Hepatocyte (in vitro differentiated cells): ENCODE measurements around the gene OCIAD1. TPM values are rescaled to one million over a fixed set of nuclear protein-coding genes. Genes with fewer than 3 reads are reported as not detected.
"Not testable (repeated sequence)": the region's sequence is repeated elsewhere in the genome, so short reads cannot be mapped to it uniquely, and the experiment has no call there.

Experiments used
- DNase-seq: peaks from one replicate; pipeline ENCODE4 v3.0.0-alpha.2; 2016; ENCODE audit warnings: low spot score
- H2AFZ ChIP-seq: fragments of 200-600 bp; sonication (generic); 2 replicates; pipeline ENCODE4 v1.6.0; 2016; ENCODE audit warnings: antibody characterized with exemption, mild to moderate bottlenecking
- H3K27ac ChIP-seq: fragments of 200-600 bp; sonication (generic); 2 replicates; pipeline ENCODE4 v1.5.1; 2016; ENCODE audit warnings: mild to moderate bottlenecking
- H3K27me3 ChIP-seq: fragments of 200-600 bp; sonication (generic); 2 replicates; pipeline ENCODE4 v1.6.1; 2016
- H3K36me3 ChIP-seq: fragments of 200-600 bp; sonication (generic); replicated peaks from 2 replicates; pipeline ENCODE4 v1.5.1; 2016; ENCODE audit warnings: low read depth; ENCODE audit not compliant: insufficient read depth
- H3K4me1 ChIP-seq: fragments of 200-600 bp; sonication (generic); 2 replicates; pipeline ENCODE4 v1.5.1; 2016; ENCODE audit warnings: mild to moderate bottlenecking, moderate library complexity; ENCODE audit not compliant: insufficient read depth
- H3K4me2 ChIP-seq: fragments of 200-600 bp; sonication (generic); 2 replicates; pipeline ENCODE4 v1.6.0; 2016
- H3K4me3 ChIP-seq: fragments of 200-600 bp; sonication (generic); 2 replicates; pipeline ENCODE4 v1.5.1; 2016; ENCODE audit warnings: mild to moderate bottlenecking
- H3K79me2 ChIP-seq: fragments of 200-600 bp; sonication (generic); 2 replicates; pipeline ENCODE4 v1.6.0; 2017; ENCODE audit warnings: mild to moderate bottlenecking
- H3K9me2 ChIP-seq: fragments of 200-600 bp; sonication (generic); replicated peaks from 2 replicates; pipeline ENCODE4 v1.6.0; 2017; ENCODE audit warnings: mild to moderate bottlenecking; ENCODE audit not compliant: insufficient read depth
- H3K9me3 ChIP-seq: fragments of 200-600 bp; sonication (generic); 2 replicates; pipeline ENCODE4 v1.5.1; 2016; ENCODE audit warnings: low read depth, mild to moderate bottlenecking
- H4K20me1 ChIP-seq: fragments of 200-600 bp; sonication (generic); 2 replicates; pipeline ENCODE4 v1.6.0; 2016; ENCODE audit warnings: mild to moderate bottlenecking; ENCODE audit not compliant: insufficient read depth, poor library complexity, severe bottlenecking
- EZH2 ChIP-seq: fragments of 200-600 bp; sonication (generic); IDR thresholded peaks from 2 replicates; pipeline ENCODE4 v1.6.1; 2016; ENCODE audit warnings: antibody characterized with exemption, mild to moderate bottlenecking, borderline replicate concordance
- EZH2phosphoT487 ChIP-seq: fragments of 200-600 bp; sonication (generic); IDR thresholded peaks from one replicate; pipeline ENCODE4 v1.6.1; 2018; ENCODE audit warnings: antibody characterized with exemption, mild to moderate bottlenecking, low read depth, moderate library complexity; ENCODE audit not compliant: unreplicated experiment, severe bottlenecking
- WGBS: methylation state at CpG from one replicate; pipeline ENCODE4 v1.1.6; 2016; ENCODE audit warnings: low lambda C conversion rate; ENCODE audit errors: missing lambda C conversion rate; 5-methylcytosine and 5-hydroxymethylcytosine counted together
- polyA plus RNA-seq: library from polyadenylated mRNA; unstranded; fragments of >200 nt; fragmentation: Nextera tagmentation; extraction: Ambion mirVana; gene quantifications from 2 replicates; pipeline ENCODE4 v1.2.1, GENCODE V29; 2016
- total RNA-seq: library from RNA; depleted of rRNA; stranded (reverse); fragments of >200 nt; gene quantifications from 2 replicates; pipeline ENCODE4 v1.2.3, GENCODE V29; 2014
- TF ChIP-seq, protein P1 (sequence below): fragments of 200-600 bp; sonication (generic); IDR thresholded peaks from 2 replicates; pipeline ENCODE4 v1.5.1; 2016; ENCODE audit warnings: antibody characterized with exemption, mild to moderate bottlenecking; ENCODE audit not compliant: poor library complexity

The OCIAD1 gene
- total and polyA plus RNA-seq, 2 experiments from 2014 or later: 201 to 233 TPM

DNA sequence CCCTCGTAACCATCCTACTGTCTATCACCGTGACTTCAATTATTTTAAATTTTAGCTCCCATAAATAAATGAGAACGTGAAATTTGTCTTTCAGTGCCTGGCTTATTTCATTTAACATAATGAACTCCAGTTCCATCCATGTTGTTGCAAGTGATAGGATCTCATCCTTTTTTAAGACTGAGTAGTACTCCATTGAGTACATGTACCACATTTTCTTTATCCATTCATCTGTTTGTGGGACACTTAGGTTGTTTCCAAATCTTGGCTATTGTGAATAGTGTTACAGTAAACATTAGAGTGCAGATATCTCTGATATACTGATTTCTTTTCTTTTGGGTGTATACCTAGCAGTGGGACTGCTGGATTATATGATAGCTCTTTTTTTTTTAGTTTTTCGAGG, 32.8 kb downstream of the OCIAD1 start:
- Histone ChIP-seq H4K20me1 (no peaks in the 10 kb centered on the region), H3K9me3 (no peaks in the 10 kb centered on the region), H3K4me1 (no peaks in the 10 kb centered on the region), H3K79me2 (no peaks in the 10 kb centered on the region), H2AFZ (no peak overlapping the region), H3K9me2 (no peaks in the 10 kb centered on the region), H3K4me3 (no peak overlapping the region), H3K27me3 (no peaks in the 10 kb centered on the region), H3K36me3 (no peaks in the 10 kb centered on the region), H3K4me2 (no peak overlapping the region), H3K27ac (no peak overlapping the region)
- TF ChIP-seq, protein P1, sequence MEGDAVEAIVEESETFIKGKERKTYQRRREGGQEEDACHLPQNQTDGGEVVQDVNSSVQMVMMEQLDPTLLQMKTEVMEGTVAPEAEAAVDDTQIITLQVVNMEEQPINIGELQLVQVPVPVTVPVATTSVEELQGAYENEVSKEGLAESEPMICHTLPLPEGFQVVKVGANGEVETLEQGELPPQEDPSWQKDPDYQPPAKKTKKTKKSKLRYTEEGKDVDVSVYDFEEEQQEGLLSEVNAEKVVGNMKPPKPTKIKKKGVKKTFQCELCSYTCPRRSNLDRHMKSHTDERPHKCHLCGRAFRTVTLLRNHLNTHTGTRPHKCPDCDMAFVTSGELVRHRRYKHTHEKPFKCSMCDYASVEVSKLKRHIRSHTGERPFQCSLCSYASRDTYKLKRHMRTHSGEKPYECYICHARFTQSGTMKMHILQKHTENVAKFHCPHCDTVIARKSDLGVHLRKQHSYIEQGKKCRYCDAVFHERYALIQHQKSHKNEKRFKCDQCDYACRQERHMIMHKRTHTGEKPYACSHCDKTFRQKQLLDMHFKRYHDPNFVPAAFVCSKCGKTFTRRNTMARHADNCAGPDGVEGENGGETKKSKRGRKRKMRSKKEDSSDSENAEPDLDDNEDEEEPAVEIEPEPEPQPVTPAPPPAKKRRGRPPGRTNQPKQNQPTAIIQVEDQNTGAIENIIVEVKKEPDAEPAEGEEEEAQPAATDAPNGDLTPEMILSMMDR: no peak
- DNase-seq: no peak
- WGBS: 97% methylated on average over 4 of the region's 4 CpGs

DNA sequence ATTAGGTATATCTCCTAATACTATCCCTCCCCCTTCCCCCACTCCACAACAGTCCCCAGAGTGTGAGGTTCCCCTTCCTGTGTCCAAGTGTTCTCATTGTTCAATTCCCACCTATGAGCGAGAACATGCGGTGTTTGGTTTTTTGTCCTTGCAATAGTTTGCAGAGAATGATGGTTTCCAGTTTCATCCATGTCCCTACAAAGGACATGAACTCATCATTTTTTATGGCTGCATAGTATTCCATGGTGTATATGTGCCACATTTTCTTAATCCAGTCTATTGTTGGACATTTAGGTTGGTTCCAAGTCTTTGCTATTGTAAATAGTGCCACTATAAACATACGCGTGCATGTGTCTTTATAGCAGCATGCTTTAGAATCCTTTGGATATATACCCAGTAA, 33.8 kb downstream of the OCIAD1 start:
- not testable (repeated sequence) for H3K4me2 ChIP-seq, H3K9me2 ChIP-seq, H3K9me3 ChIP-seq, H2AFZ ChIP-seq, H3K27me3 ChIP-seq, H4K20me1 ChIP-seq, H3K4me1 ChIP-seq, DNase-seq, H3K79me2 ChIP-seq, H3K36me3 ChIP-seq, H3K27ac ChIP-seq, H3K4me3 ChIP-seq
- WGBS: 98% methylated on average over 4 of the region's 4 CpGs

DNA sequence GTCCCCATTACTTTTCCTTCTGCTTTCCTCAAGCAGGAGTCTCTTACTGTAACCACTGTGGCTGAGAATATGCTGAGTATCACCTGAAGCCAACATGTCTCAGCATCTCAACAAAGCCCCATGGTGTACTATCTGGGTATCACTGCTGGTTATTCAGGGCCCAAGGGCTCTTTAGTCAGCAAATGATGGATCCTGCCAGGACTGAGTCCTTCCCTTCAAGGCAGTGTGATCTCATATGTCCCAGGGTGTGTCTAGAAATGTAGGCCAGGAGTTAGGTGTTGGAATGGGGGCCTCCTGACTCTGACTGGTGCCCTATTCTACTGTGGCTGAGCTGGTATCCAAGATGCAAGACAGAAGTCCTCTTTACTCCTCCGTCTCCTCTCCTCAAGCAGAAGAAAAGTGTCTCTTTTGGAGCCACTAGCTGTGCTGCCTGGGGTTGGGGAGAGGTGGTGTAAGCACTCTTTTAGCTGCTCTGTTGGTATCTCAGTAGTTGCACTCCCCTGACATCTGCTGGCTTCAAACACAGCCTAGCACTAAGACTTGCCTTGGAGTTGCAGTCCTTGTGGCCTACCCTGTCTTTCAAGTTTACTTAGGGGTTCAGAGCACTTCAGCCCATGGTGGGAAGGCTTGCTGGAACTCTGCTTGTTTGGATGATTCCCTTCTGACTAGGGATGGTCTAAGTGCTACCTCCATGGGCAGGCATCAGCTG, 47.1 kb downstream of the OCIAD1 start:
- Histone ChIP-seq H3K36me3 (no peaks in the 10 kb centered on the region), H3K27me3 (no peaks in the 10 kb centered on the region), H3K4me3 (no peak overlapping the region), H3K9me2 (no peaks in the 10 kb centered on the region), H3K4me2 (no peak overlapping the region), H2AFZ (no peak overlapping the region), H3K27ac (no peak overlapping the region), H3K79me2 (no peaks in the 10 kb centered on the region), H3K9me3 (no peaks in the 10 kb centered on the region), H3K4me1 (no peaks in the 10 kb centered on the region), H4K20me1 (no peaks in the 10 kb centered on the region)
- TF ChIP-seq EZH2phosphoT487 (no peak), EZH2 (no peak)
- TF ChIP-seq, protein P1: no peak
- WGBS: 85% methylated on average over 1 of the region's 1 CpG
- DNase-seq: no peak

- Histone ChIP-seq H3K36me3 (no peaks in the 10 kb centered on the region), H4K20me1 (no peaks in the 10 kb centered on the region), H3K9me2 (no peaks in the 10 kb centered on the region), H3K9me3 (no peaks in the 10 kb centered on the region), H3K4me3 (no peak overlapping the region), H3K4me2 (no peak overlapping the region), H3K4me1 (no peaks in the 10 kb centered on the region), H2AFZ (no peak overlapping the region), H3K27me3 (no peaks in the 10 kb centered on the region), H3K79me2 (no peaks in the 10 kb centered on the region), H3K27ac (no peak overlapping the region)
- 77% methylated on average over 8 of the region's 9 CpGs for whole genome bisulfite sequencing
- TF ChIP-seq, protein P1: no peak
- TF ChIP-seq EZH2: no peak
- no peak for TF ChIP-seq EZH2phosphoT487
- DNase-seq: no peak
Observed at GRCh38 chr4:48879561-48880442, 48.9 kb downstream of the OCIAD1 start.

GRCh38 chr4:48881646-48882045, 50.8 kb downstream of the OCIAD1 start:
- H3K27ac ChIP-seq, H3K36me3 ChIP-seq, DNase-seq, H3K9me2 ChIP-seq, H2AFZ ChIP-seq, H3K27me3 ChIP-seq, H3K4me1 ChIP-seq, H3K9me3 ChIP-seq, H3K4me3 ChIP-seq, H3K4me2 ChIP-seq, H4K20me1 ChIP-seq, H3K79me2 ChIP-seq: not testable (repeated sequence)
- WGBS: 91% methylated on average over 3 of the region's 3 CpGs

DNA sequence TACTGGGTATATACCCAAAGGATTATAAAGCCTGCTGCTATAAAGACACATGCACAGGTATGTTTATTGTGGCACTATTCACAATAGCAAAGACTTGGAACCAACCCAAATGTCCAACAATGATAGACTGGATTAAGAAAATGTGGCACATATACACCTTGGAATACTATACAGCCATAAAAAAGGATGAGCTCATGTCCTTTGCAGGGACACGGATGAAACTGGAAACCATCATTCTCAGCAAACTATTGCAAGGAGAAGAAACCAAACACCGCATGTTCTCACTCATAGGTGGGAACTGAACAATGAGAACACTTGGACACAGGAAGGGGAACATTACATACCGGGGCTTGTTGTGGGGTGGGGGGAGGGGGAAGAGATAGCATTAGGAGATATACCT, 58.9 kb downstream of the OCIAD1 start:
- not testable (repeated sequence) for H3K79me2 ChIP-seq, H4K20me1 ChIP-seq, H3K9me3 ChIP-seq, DNase-seq, H3K4me2 ChIP-seq, H3K36me3 ChIP-seq, H3K4me1 ChIP-seq, H3K4me3 ChIP-seq, H3K27ac ChIP-seq, H3K27me3 ChIP-seq, H3K9me2 ChIP-seq, H2AFZ ChIP-seq
- WGBS: 92% methylated on average over 3 of the region's 3 CpGs
